Fibroblast of lung (primary cell): ENCODE measurements around the gene SLC2A3.
"Not testable (repeated sequence)": the region's sequence is repeated elsewhere in the genome, so short reads cannot be mapped to it uniquely, and the experiment has no call there.

Experiments
- EZH2 ChIP-seq: IDR thresholded peaks from 2 replicates; pipeline ENCODE4 v1.5.1; 2012; ENCODE audit warnings: low read length, control low read depth, mild to moderate bottlenecking; ENCODE audit errors: missing control alignments
- TF ChIP-seq, protein P1 (sequence below), 2 donors: IDR thresholded peaks in 1 of 2; conservative IDR thresholded peaks in 1 of 2; 1 replicate in 1 of 2; 2 replicates in 1 of 2; pipeline ENCODE4 v1.5.1; 2011 to 2012; ENCODE audit warnings: low read length in 2 of 2, control low read depth in 1 of 2, inconsistent platforms in 1 of 2, low read depth in 1 of 2, mild to moderate bottlenecking in 1 of 2

DNA sequence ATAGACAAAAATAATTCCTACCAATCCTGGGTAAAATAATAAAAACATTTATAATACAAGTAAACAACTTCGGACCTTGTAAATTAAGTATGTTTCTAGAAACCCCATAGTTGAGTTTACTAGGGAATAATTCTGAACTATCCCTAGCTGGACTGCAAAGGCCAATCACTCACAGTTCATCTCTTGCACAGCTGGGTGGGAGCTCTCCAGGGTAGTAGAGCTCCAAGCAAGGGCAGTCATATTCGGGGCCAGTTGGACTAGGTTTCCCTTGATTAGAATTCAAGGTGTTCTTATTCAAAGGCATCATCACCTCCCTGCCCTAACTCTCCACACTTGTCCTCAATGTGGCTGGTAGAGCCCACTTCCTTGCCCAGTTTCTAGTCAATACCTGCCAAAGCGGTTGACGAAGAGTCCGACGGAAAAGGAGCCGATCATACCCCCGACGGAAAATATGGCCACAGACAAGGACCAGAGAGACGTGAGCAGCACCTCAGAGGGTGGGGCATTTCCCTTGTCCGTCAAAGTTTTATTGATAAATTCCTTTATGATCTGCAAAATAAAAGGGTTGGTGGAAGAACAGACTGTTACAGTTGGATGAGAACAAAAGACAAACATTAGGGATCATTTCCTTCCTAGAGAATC is 3.3 kb downstream of the SLC2A3 start:
- TF ChIP-seq, protein P1, sequence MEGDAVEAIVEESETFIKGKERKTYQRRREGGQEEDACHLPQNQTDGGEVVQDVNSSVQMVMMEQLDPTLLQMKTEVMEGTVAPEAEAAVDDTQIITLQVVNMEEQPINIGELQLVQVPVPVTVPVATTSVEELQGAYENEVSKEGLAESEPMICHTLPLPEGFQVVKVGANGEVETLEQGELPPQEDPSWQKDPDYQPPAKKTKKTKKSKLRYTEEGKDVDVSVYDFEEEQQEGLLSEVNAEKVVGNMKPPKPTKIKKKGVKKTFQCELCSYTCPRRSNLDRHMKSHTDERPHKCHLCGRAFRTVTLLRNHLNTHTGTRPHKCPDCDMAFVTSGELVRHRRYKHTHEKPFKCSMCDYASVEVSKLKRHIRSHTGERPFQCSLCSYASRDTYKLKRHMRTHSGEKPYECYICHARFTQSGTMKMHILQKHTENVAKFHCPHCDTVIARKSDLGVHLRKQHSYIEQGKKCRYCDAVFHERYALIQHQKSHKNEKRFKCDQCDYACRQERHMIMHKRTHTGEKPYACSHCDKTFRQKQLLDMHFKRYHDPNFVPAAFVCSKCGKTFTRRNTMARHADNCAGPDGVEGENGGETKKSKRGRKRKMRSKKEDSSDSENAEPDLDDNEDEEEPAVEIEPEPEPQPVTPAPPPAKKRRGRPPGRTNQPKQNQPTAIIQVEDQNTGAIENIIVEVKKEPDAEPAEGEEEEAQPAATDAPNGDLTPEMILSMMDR (conservative IDR thresholded peaks at IDR 0.05 in 1 of 2, IDR thresholded peaks at IDR 0.05 in 1 of 2; ENCODE audit: low read depth in 1 of 2, low read length in 2 of 2): not testable (repeated sequence)
- TF ChIP-seq EZH2: not testable (repeated sequence)
